Hematopoietic multipotent progenitor cell treated with erythropoietin and hydrocortisone succinate and interleukin-3 and kit ligand, for 4 days (in vitro differentiated cells): ENCODE measurements around the gene LIMCH1.
"Not testable (repeated sequence)": the region's sequence is repeated elsewhere in the genome, so short reads cannot be mapped to it uniquely, and the experiment has no call there.

Experiments
- DNase-seq: peaks from one replicate; pipeline ENCODE4 v3.0.0-alpha.2; 2015

LIMCH1 gene

GRCh38 chr4:41611124-41611838 is 73.3 kb downstream of the LIMCH1 start:
- no peak for DNase-seq

GRCh38 chr4:41611881-41612871 is 74.2 kb downstream of the LIMCH1 start:
- DNase-seq, result no peak

- no peak for DNase-seq
Measured at GRCh38 chr4:41613386-41613785, 75.4 kb downstream of the LIMCH1 start.

- no peak for DNase-seq
Measured at GRCh38 chr4:41613821-41614220, 75.9 kb downstream of the LIMCH1 start.

- DNase-seq, result no peak
Measured at GRCh38 chr4:41614519-41614918, 76.6 kb downstream of the LIMCH1 start.

GRCh38 chr4:41619161-41619560 is 81.2 kb downstream of the LIMCH1 start:
- no peak for DNase-seq

GRCh38 chr4:41620594-41621256 is 82.8 kb downstream of the LIMCH1 start:
- DNase-seq, result no peak

GRCh38 chr4:41622787-41623186 is 84.8 kb downstream of the LIMCH1 start:
- DNase-seq, result no peak

GRCh38 chr4:41624765-41625164 is 86.8 kb downstream of the LIMCH1 start:
- no peak for DNase-seq

GRCh38 chr4:41625531-41625930 is 87.6 kb downstream of the LIMCH1 start:
- no peak for DNase-seq

GRCh38 chr4:41628936-41629335 is 91.0 kb downstream of the LIMCH1 start:
- no peak for DNase-seq

- DNase-seq, result no peak
Measured at GRCh38 chr4:41631523-41631922, 93.6 kb downstream of the LIMCH1 start.

GRCh38 chr4:41632481-41633073 is 94.6 kb downstream of the LIMCH1 start:
- DNase-seq, result no peak

GRCh38 chr4:41633321-41633720 is 95.4 kb downstream of the LIMCH1 start:
- DNase-seq, result no peak

GRCh38 chr4:41635441-41635840 is 97.5 kb downstream of the LIMCH1 start:
- DNase-seq, result no peak

GRCh38 chr4:41638203-41638602 is 100.2 kb downstream of the LIMCH1 start:
- DNase-seq, result no peak

- DNase-seq, result no peak
Measured at GRCh38 chr4:41638866-41639265, 100.9 kb downstream of the LIMCH1 start.

- DNase-seq, result no peak
Measured at GRCh38 chr4:41639291-41639690, 101.3 kb downstream of the LIMCH1 start.

- no peak for DNase-seq
Measured at GRCh38 chr4:41640906-41641305, 102.9 kb downstream of the LIMCH1 start.

GRCh38 chr4:41642746-41643145 is 104.8 kb downstream of the LIMCH1 start:
- DNase-seq, result not testable (repeated sequence)

GRCh38 chr4:41643331-41643730 is 105.4 kb downstream of the LIMCH1 start:
- DNase-seq, result no peak

- DNase-seq, result peak; percentile 73
Measured at GRCh38 chr4:41644288-41644914, 106.4 kb downstream of the LIMCH1 start.

- DNase-seq, result no peak
Measured at GRCh38 chr4:41644915-41645295, 106.9 kb downstream of the LIMCH1 start.
